Tibial nerve (tissue), 4 donors: ENCODE measurements around the gene TPRG1L.

Experiments
- EP300 ChIP-seq, 2 donors: sonication (generic); formaldehyde crosslinking; IDR thresholded peaks; one replicate each; pipeline ENCODE4 v1.6.1; 2017; ENCODE audit warnings: antibody characterized with exemption in 2 of 2, mild to moderate bottlenecking in 1 of 2
- POLR2A ChIP-seq, 2 donors: fragments of 450-650 bp; IDR thresholded peaks; one replicate each; pipeline ENCODE4 v1.6.1; 2017; ENCODE audit warnings: antibody characterized with exemption in 2 of 2, mild to moderate bottlenecking in 2 of 2, moderate library complexity in 2 of 2
- TF ChIP-seq, protein P1 (sequence below), 5 experiments: fragments of 200-600 bp in 3 of 5; fragments of 450-650 bp in 2 of 5; sonication (generic) in 3 of 5; IDR thresholded peaks; one replicate each; pipeline ENCODE4 v1.5.1; 2016 to 2019; ENCODE audit warnings: antibody characterized with exemption in 5 of 5, mild to moderate bottlenecking in 3 of 5, moderate library complexity in 2 of 5

DNA sequence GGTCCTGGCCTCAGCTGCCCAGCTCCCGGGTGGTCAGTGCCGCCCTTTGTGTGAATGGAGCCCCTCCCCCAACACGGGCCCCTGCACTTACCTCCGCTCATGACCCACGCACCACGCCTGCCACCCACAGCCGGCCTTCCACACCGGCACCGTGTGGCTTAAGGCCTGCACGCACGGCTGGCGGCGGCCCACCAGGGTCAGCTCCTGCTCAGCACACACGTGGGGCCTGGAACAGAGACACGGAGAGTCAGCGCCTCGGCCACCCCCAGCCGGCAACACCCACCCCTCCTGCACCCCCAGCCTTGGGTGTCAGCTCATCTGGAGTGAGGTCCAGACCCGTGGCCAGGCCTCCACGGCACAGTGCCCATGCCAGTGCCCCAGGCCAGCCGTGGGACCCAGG lies 22.4 kb upstream of the TPRG1L start:
- TF ChIP-seq, protein P1, sequence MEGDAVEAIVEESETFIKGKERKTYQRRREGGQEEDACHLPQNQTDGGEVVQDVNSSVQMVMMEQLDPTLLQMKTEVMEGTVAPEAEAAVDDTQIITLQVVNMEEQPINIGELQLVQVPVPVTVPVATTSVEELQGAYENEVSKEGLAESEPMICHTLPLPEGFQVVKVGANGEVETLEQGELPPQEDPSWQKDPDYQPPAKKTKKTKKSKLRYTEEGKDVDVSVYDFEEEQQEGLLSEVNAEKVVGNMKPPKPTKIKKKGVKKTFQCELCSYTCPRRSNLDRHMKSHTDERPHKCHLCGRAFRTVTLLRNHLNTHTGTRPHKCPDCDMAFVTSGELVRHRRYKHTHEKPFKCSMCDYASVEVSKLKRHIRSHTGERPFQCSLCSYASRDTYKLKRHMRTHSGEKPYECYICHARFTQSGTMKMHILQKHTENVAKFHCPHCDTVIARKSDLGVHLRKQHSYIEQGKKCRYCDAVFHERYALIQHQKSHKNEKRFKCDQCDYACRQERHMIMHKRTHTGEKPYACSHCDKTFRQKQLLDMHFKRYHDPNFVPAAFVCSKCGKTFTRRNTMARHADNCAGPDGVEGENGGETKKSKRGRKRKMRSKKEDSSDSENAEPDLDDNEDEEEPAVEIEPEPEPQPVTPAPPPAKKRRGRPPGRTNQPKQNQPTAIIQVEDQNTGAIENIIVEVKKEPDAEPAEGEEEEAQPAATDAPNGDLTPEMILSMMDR (IDR thresholded peaks at IDR 0.05), result no peak
- TF ChIP-seq EP300 (IDR thresholded peaks at IDR 0.05), result no peak
- no peak for TF ChIP-seq POLR2A (IDR thresholded peaks at IDR 0.05)
